Breast epithelium (tissue), 3 donors: ENCODE measurements around the gene HLA-DQA1.

Source experiments
- POLR2A ChIP-seq: fragments of 450-650 bp; IDR thresholded peaks from one replicate; pipeline ENCODE4 v1.6.1; 2016; ENCODE audit warnings: antibody characterized with exemption, mild to moderate bottlenecking, moderate library complexity
- POLR2AphosphoS5 ChIP-seq, 3 donors: sonication (generic); formaldehyde crosslinking; IDR thresholded peaks; one replicate each; pipeline ENCODE4 v1.6.1; 2017; ENCODE audit warnings: antibody characterized with exemption in 3 of 3
- TF ChIP-seq, protein P1 (sequence below), 3 donors: fragments of 450-650 bp; IDR thresholded peaks; one replicate each; pipeline ENCODE4 v1.5.1; 2016 to 2017; ENCODE audit warnings: antibody characterized with exemption in 3 of 3, mild to moderate bottlenecking in 3 of 3, moderate library complexity in 3 of 3

- TF ChIP-seq, protein P1, sequence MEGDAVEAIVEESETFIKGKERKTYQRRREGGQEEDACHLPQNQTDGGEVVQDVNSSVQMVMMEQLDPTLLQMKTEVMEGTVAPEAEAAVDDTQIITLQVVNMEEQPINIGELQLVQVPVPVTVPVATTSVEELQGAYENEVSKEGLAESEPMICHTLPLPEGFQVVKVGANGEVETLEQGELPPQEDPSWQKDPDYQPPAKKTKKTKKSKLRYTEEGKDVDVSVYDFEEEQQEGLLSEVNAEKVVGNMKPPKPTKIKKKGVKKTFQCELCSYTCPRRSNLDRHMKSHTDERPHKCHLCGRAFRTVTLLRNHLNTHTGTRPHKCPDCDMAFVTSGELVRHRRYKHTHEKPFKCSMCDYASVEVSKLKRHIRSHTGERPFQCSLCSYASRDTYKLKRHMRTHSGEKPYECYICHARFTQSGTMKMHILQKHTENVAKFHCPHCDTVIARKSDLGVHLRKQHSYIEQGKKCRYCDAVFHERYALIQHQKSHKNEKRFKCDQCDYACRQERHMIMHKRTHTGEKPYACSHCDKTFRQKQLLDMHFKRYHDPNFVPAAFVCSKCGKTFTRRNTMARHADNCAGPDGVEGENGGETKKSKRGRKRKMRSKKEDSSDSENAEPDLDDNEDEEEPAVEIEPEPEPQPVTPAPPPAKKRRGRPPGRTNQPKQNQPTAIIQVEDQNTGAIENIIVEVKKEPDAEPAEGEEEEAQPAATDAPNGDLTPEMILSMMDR (IDR thresholded peaks at IDR 0.05), result no peak
- TF ChIP-seq POLR2A (no peak), POLR2AphosphoS5 (IDR thresholded peaks at IDR 0.05) (no peak)
Measured at GRCh38 chr6:32603888-32604287, 33.3 kb upstream of the HLA-DQA1 start.
